Upper lobe of left lung (tissue), 4 donors: ENCODE measurements around the gene PGBD5.

ENCODE experiments used
- CTCF ChIP-seq, 6 experiments: fragments of 450-650 bp in 4 of 6; fragments of 200-600 bp in 2 of 6; sonication (generic) in 2 of 6; IDR thresholded peaks; one replicate each; pipeline ENCODE4 v1.5.1; 2016 to 2019; ENCODE audit warnings: antibody characterized with exemption in 6 of 6
- POLR2A ChIP-seq, 4 donors: fragments of 450-650 bp; IDR thresholded peaks; one replicate each; pipeline ENCODE4 v1.5.1; 2016 to 2017; ENCODE audit warnings: antibody characterized with exemption in 4 of 4, mild to moderate bottlenecking in 2 of 4
- POLR2AphosphoS5 ChIP-seq, 2 donors: sonication (generic); formaldehyde crosslinking; IDR thresholded peaks; one replicate each; pipeline ENCODE4 v1.5.1; 2017; ENCODE audit warnings: antibody characterized with exemption in 2 of 2

GRCh38 chr1:230280054-230280795 lies 145.9 kb downstream of the PGBD5 start:
- TF ChIP-seq POLR2AphosphoS5 (IDR thresholded peaks at IDR 0.05) (no peak), CTCF (IDR thresholded peaks at IDR 0.05) (no peak), POLR2A (IDR thresholded peaks at IDR 0.05) (no peak)
